GM10266 (cell line): ENCODE results near the gene SLC26A6.

Source experiments
- DNase-seq: peaks from one replicate; pipeline ENCODE4 v3.0.0; 2012; ENCODE audit errors: extremely low spot score
- TF ChIP-seq, protein P1 (sequence below): IDR thresholded peaks from 2 replicates; pipeline ENCODE4 v1.5.1; 2012; ENCODE audit warnings: mild to moderate bottlenecking, low read depth; ENCODE audit not compliant: control insufficient read depth, insufficient read depth; ENCODE audit errors: missing control alignments

SLC26A6 gene

DNA sequence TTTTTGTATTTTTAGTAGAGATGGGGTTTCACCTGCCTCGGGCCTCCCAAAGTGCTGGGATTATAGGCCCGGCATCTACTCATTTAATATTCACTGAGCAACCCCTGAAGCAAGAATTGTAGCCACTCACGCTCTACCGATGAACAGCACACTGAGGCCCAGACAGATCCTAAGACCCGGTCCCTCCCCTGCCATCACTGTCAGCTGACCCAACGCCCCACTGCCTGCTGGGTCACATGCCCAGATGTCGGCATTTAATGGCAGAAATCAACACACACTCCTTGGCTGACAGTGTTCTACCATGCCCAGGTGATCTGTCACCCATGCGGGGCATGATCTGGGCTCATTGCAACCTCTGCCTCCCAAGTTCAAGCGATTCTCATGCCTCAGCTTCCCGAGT is 10.5 kb downstream of the SLC26A6 start:
- TF ChIP-seq, protein P1, sequence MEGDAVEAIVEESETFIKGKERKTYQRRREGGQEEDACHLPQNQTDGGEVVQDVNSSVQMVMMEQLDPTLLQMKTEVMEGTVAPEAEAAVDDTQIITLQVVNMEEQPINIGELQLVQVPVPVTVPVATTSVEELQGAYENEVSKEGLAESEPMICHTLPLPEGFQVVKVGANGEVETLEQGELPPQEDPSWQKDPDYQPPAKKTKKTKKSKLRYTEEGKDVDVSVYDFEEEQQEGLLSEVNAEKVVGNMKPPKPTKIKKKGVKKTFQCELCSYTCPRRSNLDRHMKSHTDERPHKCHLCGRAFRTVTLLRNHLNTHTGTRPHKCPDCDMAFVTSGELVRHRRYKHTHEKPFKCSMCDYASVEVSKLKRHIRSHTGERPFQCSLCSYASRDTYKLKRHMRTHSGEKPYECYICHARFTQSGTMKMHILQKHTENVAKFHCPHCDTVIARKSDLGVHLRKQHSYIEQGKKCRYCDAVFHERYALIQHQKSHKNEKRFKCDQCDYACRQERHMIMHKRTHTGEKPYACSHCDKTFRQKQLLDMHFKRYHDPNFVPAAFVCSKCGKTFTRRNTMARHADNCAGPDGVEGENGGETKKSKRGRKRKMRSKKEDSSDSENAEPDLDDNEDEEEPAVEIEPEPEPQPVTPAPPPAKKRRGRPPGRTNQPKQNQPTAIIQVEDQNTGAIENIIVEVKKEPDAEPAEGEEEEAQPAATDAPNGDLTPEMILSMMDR: no peak
- DNase-seq: no peak

DNA sequence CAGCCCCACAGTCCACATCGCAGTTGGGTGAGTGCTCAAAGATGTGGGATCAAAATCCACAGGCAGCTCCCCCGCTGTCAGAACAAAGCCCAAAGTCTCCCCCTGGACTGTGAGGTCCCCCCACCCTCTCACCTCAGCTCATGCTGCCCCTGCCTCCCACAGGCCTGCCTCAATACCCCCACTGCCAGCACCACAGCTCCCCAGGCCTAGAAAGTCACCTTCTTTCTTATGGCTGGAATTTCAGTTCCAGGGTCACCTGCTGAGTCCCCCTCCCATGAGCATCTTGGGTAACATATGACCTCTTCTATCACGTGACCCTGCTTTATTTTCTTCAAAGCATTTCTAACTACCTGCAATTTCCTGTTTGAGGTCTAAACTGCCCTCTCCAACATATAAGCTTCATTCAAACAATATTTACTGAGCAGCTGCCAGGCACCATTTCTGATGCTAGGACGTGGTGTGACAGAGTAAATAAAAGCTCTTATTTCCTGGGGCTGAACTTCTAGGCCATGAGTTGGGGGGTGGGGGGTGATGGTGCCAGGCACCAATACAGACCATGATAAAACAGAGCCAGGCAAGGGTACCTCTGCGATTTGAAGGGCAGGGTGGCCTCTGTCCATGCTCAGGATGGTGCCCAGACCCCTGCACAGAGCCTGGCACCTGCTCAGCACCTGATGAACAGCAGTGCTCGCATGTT is 11.3 kb downstream of the SLC26A6 start:
- TF ChIP-seq, protein P1: no peak
- DNase-seq: no peak

DNA sequence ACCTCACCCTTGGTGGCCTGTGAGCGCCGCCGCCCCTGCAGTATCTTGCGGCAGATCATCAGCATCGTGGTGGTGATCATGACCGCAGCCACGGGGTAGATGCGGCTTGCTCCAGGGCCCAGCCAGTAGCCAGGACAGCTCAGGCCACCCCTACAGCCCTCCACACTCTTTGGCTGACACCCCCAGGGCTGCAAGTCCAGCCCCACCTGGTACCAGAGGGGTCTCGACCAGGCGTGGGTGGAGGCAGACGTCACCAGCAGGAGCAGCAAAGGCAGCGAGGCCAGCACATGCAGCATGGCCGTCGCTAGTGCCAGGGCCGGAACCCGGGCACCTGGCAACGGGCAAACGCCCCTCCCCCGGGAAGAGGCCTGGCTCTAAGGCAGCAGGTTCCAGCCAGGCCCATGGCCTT is 13.8 kb downstream of the SLC26A6 start, which contains the start of gene TMEM89:
Gene TMEM89, minus strand, starts transcription at position 309 of the 409 bp plus-strand sequence. Its CDS starts 13 bp downstream, at position 296.
- TF ChIP-seq, protein P1: no peak
- no peak for DNase-seq

DNA sequence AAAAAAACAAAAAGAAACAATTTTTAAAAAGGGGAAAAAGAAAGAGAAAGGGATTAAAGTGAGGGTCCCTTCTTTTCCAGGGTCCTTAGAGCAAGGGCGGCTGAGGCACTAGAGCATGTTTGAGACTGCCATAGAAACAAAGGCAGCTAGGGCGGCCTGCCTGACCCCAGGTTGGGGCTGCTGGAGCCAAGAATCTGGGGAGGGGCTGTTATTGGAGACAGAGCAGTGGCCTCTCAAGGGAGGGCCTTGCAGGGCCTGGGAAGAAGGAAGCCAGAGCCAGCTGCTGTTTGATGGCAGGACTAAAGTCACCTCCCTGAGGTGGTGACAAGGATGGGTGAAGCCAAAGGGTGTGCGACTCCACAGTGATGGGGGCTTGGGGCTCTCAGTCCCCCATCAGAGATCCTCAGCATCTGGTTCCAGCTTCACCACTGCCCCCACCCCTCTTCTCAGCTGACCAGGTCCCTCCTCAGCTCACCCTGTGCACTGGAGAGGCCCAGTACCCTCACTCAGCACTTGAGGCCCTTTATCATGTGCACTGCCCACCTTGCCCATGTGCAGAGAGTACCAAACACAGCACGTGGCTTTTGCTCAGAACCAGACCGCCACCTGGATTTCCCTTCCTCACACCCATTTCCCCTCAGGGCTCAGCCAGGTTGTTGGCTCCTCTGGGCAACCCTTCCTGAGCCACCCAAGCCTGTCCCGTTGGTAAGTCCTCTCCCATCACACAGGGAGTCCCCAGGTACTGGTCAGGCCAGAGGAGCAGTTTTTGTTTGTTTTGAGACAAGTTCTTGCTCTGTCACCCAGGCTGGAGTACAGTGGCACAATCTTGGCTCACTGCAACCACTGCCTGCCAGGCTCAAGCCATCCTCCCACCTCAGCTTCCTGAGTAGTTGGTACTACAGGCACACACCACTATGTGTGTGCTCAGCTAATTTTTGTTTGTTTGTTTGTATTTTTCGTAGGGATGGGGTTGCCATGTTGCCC is 15.4 kb downstream of the SLC26A6 start:
- no peak for DNase-seq
- TF ChIP-seq, protein P1: no peak

DNA sequence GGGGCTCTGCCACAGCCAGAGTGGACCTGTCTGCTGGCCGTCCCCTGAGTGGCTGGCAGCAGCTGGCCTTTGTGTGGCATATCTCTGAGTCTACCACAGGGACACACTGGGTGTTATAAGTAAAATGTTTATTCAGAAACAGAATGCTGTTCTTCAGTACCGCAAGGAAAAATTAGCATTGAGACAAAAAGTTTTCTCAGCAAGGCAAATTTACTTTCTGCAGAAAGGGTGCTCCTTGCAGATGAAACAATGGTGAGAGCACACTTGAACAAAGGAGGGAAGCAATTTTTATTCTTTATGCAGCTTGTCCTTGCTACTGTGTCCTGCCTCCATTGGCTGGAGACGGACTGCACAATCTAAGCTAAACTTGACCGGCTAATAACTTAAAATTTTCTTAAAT is 17.7 kb downstream of the SLC26A6 start:
- DNase-seq: no peak
- TF ChIP-seq, protein P1: no peak

DNA sequence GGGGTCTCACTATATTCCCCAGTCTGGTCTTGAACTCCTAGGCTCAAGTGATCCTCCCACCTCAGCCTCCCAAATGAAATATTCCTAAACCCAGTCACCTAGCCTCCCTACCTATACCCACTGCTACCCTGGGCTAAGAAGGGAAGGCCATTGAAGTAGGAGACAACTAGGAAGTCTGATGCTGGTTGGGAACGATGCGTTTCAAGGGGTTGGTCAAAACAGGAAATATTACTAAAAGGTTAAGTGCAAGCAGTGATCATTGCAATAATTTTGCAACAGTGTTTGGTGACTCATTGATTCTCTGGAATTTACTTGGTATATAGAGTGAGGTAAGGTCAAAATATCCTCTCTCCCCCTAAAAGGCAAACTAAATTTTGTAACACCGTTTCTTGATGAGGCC is 21.2 kb downstream of the SLC26A6 start:
- DNase-seq: no peak
- TF ChIP-seq, protein P1: no peak

DNA sequence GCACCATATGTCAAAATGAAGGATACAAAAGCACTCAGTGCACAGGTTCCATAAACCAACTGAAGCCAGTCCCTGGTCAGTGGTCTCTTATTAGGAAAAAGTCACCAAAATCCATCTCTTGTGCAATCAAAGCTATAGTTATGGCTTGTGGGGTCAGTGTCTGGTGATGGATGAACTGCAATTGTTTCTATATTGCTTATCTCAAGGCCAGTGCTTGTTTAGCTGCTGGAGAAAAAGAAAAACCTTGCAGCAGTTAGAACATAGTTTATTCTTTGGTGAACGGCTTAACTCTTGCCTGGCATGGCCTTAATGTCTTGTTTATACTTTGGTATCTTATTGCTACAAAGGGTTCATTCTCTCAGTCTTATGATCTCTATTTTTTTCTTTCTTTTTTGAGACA is 23.0 kb downstream of the SLC26A6 start:
- no peak for DNase-seq
- TF ChIP-seq, protein P1: no peak
